HG02588 (cell line): ENCODE results near the gene RPS15.
"Not testable (repeated sequence)": the region's sequence is repeated elsewhere in the genome, so short reads cannot be mapped to it uniquely, and the experiment has no call there.

ENCODE experiments used
- ATAC-seq: cut with Tn5 transposase; IDR thresholded peaks from one replicate; pipeline ENCODE4 v1.9.1; 2021; ENCODE audit warnings: mild to moderate bottlenecking, moderate library complexity; ENCODE audit not compliant: unreplicated experiment

RPS15 gene

DNA sequence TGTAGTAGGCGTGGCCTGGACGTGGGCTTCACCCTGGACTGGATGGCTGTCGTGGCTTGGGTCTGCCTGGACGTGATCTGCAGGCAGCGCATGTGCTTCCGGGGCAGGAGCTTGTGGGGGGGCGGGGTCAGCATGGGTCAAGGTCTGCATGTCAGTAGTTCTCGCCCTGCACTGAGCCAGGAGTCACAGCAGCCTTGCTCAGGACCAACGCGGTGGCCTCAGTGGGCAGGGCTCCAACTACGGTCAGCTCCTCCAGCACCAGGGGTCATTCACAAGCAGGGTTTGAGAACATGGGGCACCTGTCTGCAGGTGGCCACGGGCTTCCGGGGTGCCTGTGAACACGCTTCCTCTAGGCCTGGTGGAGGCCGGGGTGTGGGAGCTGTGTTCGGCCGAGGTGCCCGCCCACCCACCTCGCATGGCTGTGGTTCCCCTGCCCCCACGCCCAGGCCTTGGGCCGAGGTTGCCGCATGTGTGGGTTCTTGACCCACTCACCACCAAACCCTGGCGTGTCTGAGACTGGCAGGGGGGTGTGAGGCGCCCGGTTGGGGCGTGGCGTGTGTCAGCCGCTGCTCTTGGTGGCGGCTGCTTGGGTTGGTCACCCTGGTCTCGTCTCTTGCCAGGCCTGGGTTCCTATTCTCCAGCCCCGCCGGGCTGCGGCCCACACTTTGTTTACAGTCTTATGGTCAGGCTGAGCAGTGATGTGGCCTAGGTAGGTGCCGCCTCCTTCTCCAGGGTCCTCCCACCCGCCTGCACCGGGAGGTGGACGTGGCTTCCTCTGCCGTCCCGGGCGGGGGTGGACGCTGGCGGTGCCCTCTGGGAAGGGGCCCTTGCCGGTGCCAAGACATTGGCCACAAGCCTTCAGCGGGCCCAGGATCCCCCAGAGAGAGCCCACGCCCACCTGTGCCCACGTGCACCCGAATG, 4.8 kb upstream of the RPS15 start:
- no peak for ATAC-seq

GRCh38 chr19:1434040-1434366, 4.2 kb upstream of the RPS15 start:
- no peak for ATAC-seq

GRCh38 chr19:1434577-1435060, 3.6 kb upstream of the RPS15 start:
- ATAC-seq = no peak

GRCh38 chr19:1435378-1435989, 2.7 kb upstream of the RPS15 start:
- no peak for ATAC-seq

DNA sequence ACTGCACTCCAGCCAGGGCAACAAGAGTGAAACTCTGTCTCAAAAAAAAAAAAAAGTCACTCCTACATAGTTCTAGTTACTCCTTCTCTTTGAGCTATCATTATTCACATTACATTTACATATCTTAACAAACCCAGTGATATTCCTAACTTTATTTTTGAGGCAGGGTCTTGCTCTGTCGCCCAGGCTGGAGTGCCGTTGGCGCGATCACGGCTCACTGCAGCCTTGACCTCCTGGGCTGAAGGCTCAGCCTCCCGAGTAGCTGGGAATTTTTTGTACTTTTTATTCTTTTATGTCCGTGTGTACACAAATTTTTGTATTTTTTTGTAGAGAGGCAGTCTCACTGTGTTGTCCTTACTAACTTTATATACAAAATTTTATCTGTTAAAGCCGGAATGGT, 587 bp upstream of the RPS15 start:
- ATAC-seq = no peak

DNA sequence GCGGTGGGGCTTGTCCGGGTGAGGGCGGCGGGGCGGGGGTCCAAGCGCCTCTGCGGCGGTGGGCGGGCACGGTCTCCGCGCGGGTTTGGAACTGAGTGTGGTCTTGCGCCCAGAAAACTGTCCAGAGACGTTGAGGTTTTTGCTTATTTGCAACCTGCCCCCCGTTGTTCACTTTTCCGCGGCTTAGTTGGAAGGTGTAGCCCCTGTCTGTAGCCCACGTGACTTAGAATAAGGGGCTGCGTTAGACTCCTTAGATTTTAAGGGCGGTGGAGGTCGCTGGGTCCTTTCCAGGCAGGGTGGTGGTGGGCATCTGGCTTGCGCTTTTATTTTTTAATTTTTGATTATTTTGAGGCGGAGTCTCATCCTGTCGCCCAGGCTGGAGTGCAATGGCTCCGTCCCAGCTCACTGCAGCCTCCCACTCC, 748 bp downstream of the RPS15 start:
- no peak for ATAC-seq

DNA sequence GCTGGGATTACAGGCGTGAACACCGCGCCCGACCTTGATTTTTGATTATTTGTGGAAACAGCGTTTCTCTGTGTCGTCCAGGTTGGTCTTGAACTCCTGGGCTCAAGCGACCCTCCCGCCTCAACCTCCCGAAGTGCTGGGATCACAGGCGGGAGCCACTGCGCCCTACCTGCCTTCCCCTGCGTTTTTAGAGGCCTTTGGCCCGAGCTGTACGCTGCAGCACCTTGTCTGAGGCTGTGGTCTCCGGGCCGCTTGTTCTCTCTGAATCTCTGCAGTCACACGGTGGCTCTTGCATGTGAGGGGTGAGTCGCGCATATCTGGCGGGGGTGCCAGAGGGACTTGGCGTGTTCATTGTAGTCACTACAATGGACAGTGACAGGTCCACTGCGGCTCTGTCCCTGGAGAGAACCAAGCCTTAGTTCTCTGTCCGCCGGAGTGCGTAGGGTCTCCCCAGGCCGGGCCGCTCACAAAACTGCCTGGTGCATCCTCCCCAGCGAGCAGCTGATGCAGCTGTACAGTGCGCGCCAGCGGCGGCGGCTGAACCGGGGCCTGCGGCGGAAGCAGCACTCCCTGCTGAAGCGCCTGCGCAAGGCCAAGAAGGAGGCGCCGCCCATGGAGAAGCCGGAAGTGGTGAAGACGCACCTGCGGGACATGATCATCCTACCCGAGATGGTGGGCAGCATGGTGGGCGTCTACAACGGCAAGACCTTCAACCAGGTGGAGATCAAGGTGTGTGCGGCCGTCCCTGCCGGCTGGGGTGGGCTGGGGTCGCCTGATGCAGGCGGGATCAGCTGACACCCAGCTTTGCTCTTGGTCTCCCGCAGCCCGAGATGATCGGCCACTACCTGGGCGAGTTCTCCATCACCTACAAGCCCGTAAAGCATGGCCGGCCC, 1.6 kb downstream of the RPS15 start:
- not testable (repeated sequence) for ATAC-seq

- no peak for ATAC-seq
These were observed 2.2 kb downstream of the RPS15 start for GRCh38 chr19:1440418-1440801.

DNA sequence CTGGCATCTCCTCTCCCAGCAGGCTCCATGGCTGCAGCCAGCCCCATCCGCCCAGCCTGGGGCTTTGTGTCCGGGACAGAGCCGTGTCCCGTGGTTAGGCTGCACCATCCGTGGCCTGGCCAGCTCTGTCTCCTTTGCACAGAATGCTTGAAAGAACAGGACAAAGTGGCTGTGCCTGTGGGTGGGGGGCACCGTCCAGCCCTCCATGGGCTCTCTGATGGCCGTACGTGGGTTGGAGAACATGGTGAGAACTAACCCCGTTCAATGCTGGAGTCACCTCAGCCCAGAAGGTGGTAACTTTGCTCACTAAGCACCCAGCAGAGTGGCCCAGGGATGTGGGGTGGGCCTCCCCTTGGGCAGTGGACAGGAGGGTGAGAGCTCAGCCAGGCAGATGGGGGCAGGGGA, 2.8 kb downstream of the RPS15 start:
- ATAC-seq = no peak

GRCh38 chr19:1441677-1442438, 3.7 kb downstream of the RPS15 start:
- no peak for ATAC-seq

- no peak for ATAC-seq
These were observed 7.2 kb downstream of the RPS15 start for GRCh38 chr19:1445185-1445931.

DNA sequence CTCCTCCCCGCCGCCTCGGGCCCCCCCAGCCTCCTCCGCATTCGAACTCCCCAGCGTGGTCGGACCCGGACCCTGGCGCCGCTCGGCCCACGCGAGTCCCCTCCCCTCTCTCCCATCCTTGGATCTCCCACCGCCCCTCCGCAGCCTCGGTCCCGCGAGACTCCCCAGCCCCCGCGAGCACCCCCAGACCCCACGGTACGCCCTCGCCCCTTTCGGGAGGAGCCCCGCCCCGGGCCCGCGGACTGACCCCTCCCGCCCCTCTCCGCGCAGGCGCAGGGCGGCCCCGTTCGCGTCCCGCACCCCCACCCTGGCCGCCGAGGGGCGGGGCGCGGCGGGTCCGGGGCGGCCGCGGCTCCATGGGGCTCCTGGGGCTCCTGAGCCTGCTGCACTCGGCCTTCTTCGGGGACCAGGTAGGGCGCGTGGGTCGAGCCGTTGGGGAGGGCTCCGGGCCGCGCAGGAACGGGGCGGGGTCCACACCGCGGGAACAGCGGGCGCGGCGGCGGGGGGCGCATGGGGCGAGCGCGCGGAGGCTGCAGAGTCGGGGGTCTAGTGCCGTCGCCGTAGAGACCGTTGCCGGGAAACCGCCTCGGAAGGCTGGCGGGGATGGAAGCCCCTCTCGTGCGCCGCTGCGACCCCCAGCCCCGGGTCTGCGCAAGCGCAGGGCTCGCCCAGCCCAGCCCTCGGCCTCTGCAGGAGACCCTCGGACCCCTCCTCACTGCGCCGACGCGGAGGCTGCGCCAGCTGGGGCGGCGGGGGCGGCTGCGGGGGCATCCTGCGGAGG, 7.9 kb downstream of the RPS15 start:
- ATAC-seq = no peak

GRCh38 chr19:1446713-1447481, 8.7 kb downstream of the RPS15 start:
- no peak for ATAC-seq

DNA sequence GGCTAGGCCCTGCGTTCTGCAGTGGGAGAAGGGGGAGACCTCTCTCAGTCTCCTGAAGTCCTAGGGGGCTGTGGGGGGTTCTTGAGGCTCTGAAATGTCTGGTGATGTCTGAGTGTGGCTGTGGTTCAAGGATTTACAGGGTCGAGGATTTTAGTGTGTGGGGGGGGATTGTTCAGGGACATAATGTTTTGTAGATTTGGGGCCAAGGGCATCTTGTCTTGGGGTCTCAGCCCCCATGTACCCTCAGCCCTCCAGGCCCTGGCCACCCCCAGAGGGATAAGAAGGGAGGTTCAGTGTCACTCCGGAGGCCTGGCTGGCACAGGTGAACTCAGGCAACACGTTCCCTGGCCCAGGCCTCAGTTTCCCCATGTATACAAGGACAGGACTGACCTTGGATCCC, 9.3 kb downstream of the RPS15 start:
- no peak for ATAC-seq

- ATAC-seq = no peak
These were observed 9.7 kb downstream of the RPS15 start for GRCh38 chr19:1447944-1448343.

GRCh38 chr19:1449467-1450442, 11.6 kb downstream of the RPS15 start, which contains the start of gene APC2:
Gene APC2, plus strand, starts transcription at chr19:1450121. Its CDS starts 2,881 bp downstream, at chr19:1453002.
- ATAC-seq = no peak
